Heart left ventricle (tissue), 16 donors: Measurements from ENCODE around the gene DNALI1. TPM values are rescaled to one million over a fixed set of nuclear protein-coding genes. Genes with fewer than 3 reads are reported as not detected.

Experiments
- ATAC-seq, 4 donors: fragments of 200-7000 bp; cut with Tn5 transposase; one replicate each; pipeline ENCODE4 v1.9.1; 2020 to 2022; ENCODE audit warnings: moderate library complexity in 4 of 4, mild to moderate bottlenecking in 3 of 4, moderate number of reproducible peaks in 1 of 4
- DNase-seq, 5 donors: peaks; one replicate each; pipeline ENCODE4 v3.0.0-alpha.2; 2020
- H3K27ac ChIP-seq, 12 donors: fragments of 200-600 bp; sonication (generic) in 4 of 12; one replicate each; pipeline versions ENCODE4 v1.5.0 to v1.8.0; 2016 to 2022; ENCODE audit warnings: mild to moderate bottlenecking in 2 of 12
- H3K27me3 ChIP-seq, 9 donors: fragments of 200-600 bp; sonication (generic) in 2 of 9; one replicate each; pipeline versions ENCODE4 v1.5.1 to v1.8.0; 2016 to 2022; ENCODE audit warnings: mild to moderate bottlenecking in 3 of 9
- H3K36me3 ChIP-seq, 9 donors: fragments of 200-600 bp; sonication (generic) in 2 of 9; one replicate each; pipeline versions ENCODE4 v1.5.0 to v1.8.0; 2018 to 2022; ENCODE audit warnings: mild to moderate bottlenecking in 2 of 9
- H3K4me1 ChIP-seq, 12 donors: fragments of 200-600 bp; sonication (generic) in 4 of 12; one replicate each; pipeline versions ENCODE4 v1.5.0 to v1.8.0; 2016 to 2022; ENCODE audit warnings: mild to moderate bottlenecking in 3 of 12
- H3K4me3 ChIP-seq, 12 donors: fragments of 200-600 bp; sonication (generic) in 4 of 12; one replicate each; pipeline versions ENCODE4 v1.5.0 to v1.8.0; 2017 to 2022; ENCODE audit warnings: mild to moderate bottlenecking in 9 of 12, moderate library complexity in 4 of 12
- H3K9me3 ChIP-seq, 12 donors: fragments of 200-600 bp; sonication (generic) in 4 of 12; one replicate each; pipeline versions ENCODE4 v1.5.0 to v1.8.0; 2016 to 2022; ENCODE audit warnings: mild to moderate bottlenecking in 1 of 12
- POLR2A ChIP-seq, 2 donors: fragments of 450-650 bp; IDR thresholded peaks; one replicate each; pipeline ENCODE4 v1.6.1; 2017; ENCODE audit warnings: antibody characterized with exemption in 2 of 2, mild to moderate bottlenecking in 2 of 2, moderate library complexity in 2 of 2
- WGBS, 4 donors: extraction: QIAGEN DNeasy Blood & Tissue Kit in 2 of 4; methylation state at CpG; one replicate each; pipeline versions ENCODE4 v1.1.5 to v1.1.7; 2013 to 2018; 5-methylcytosine and 5-hydroxymethylcytosine counted together
- intact Hi-C, 10 donors: fragments of 100-400 bp; cut with DNase I; formaldehyde crosslinking; loops; one replicate each; pipeline versions ENCODE4 v1.11.1 to v1.14.2; 2022
- polyA plus RNA-seq, 2 donors: library from polyadenylated mRNA; stranded (reverse); fragments of 200-250 nt; gene quantifications; one replicate each; pipeline ENCODE4 v1.2.3, GENCODE V29; 2013
- total RNA-seq, 9 donors: library from RNA; depleted of rRNA in 2 of 9; stranded (reverse); fragments of >200 nt in 2 of 9; fragmentation: NEBNext Ultra II Directional in 3 of 9; extraction: Animal tissue kit (Norgen Biotek cat#: 25700) in 3 of 9; gene quantifications; one replicate each; pipeline versions ENCODE4 v1.1.0 to v1.2.4, GENCODE V29; 2016 to 2023
- TF ChIP-seq, protein P1 (sequence below), 12 donors: fragments of 200-600 bp; sonication (generic) in 4 of 12; IDR thresholded peaks; one replicate each; pipeline versions ENCODE4 v1.5.0 to v1.8.0; 2018 to 2022; ENCODE audit warnings: antibody characterized with exemption in 12 of 12, mild to moderate bottlenecking in 5 of 12
- donor health status: ischemic (EF 13 %, LVEDD 7.1; RV severe dilation, severe dysfunction).
- donor health status: healthy with polysubstance abuse.
- donor health status: DM: no; HTN: yes; CAD: no.
- donor health status: DM: no; HTN: no; CAD: no.
- donor health status: ischemic (EF 25% LVEDD 6.9; RV normal size, moderate dysfunction).
- donor health status: ischemic (EF 25% LVEDD 5.7; RV mildly dilated, moderate dysfunction).
- donor health status: healthy.
- donor health status: DM: yes; HTN: yes; CAD: no.
- donor health status: ischemic (EF 35%, LVEDD 5.7; RV mildly dilated, moderate dysfunction).
- donor health status: nonischemic (EF 11% LVEDD 7.7; RV severe dilation, severe dysfunction).
- donor health status: DM: yes; HTN: yes; CAD: no.
- donor health status: PGD.
- donor health status: ischemic (EF 29% LVEDD 5.4; RV normal size, mild dysfunction).
- donor health status: nonischemic (EF 23%, LVEDD 6.1; RV moderate dilation, normal function).

Gene DNALI1
- total and polyA plus RNA-seq, 11 donors, result 1.9 to 12.5 (median 3.3) TPM

GRCh38 chr1:37540036-37540785 is 16.5 kb upstream of the DNALI1 start:
- no peaks in the 10 kb centered on the region for H3K9me3 ChIP-seq
- DNase-seq (no peak), ATAC-seq (no peak)
- H3K4me1 ChIP-seq, result no peaks in the 10 kb centered on the region
- intact Hi-C loops, result no loop called here
- H3K27me3 ChIP-seq, result no peaks in the 10 kb centered on the region
- H3K27ac ChIP-seq, result no peak overlapping the region
- H3K36me3 ChIP-seq, result peaks cover 5 to 99% (median 74%) of the 10 kb centered on the region in 9 donors
- no peak overlapping the region for H3K4me3 ChIP-seq
- 95 to 96% (median 95%) methylated on average over 30 of the region's 30 CpGs for WGBS, 4 donors
- TF ChIP-seq, protein P1, sequence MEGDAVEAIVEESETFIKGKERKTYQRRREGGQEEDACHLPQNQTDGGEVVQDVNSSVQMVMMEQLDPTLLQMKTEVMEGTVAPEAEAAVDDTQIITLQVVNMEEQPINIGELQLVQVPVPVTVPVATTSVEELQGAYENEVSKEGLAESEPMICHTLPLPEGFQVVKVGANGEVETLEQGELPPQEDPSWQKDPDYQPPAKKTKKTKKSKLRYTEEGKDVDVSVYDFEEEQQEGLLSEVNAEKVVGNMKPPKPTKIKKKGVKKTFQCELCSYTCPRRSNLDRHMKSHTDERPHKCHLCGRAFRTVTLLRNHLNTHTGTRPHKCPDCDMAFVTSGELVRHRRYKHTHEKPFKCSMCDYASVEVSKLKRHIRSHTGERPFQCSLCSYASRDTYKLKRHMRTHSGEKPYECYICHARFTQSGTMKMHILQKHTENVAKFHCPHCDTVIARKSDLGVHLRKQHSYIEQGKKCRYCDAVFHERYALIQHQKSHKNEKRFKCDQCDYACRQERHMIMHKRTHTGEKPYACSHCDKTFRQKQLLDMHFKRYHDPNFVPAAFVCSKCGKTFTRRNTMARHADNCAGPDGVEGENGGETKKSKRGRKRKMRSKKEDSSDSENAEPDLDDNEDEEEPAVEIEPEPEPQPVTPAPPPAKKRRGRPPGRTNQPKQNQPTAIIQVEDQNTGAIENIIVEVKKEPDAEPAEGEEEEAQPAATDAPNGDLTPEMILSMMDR (IDR thresholded peaks at IDR 0.05), result no peak
- TF ChIP-seq POLR2A (IDR thresholded peaks at IDR 0.05), result no peak

DNA sequence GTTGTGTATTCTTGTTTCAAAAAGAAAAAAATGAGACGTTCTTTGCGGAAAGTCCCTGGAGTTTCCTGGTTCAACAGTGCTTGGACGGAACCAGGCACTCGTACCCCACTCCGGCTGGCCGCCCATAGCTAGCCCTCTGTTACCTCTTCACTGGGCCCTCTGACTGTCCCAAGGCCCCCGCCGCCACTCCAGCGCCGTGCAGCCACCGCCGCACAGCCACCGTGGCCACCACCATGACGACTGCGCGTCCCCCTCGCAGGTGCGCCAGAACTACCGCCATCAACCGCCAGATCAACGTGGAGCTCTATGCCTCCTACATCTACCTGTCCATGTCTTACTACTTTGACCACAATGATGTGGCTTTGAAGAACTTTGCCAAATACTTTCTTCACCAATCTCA is 12.2 kb upstream of the DNALI1 start:
- no peak for DNase-seq
- peaks cover 0 to 5% (median 0%) of the 10 kb centered on the region in 12 donors for H3K4me1 ChIP-seq
- ATAC-seq, result no peak
- 95 to 97% (median 96%) methylated on average over 21 of the region's 21 CpGs for WGBS, 4 donors
- intact Hi-C loops, result no loop called here
- H3K27ac ChIP-seq, result no peak overlapping the region
- H3K27me3 ChIP-seq, result no peaks in the 10 kb centered on the region
- TF ChIP-seq POLR2A (IDR thresholded peaks at IDR 0.05), result no peak
- TF ChIP-seq, protein P1 (IDR thresholded peaks at IDR 0.05), result no peak
- H3K36me3 ChIP-seq, result peaks cover 2 to 99% (median 73%) of the 10 kb centered on the region in 9 donors
- no peaks in the 10 kb centered on the region for H3K9me3 ChIP-seq
- H3K4me3 ChIP-seq, result no peak overlapping the region

- TF ChIP-seq, protein P1 (IDR thresholded peaks at IDR 0.05), result no peak
- ATAC-seq (no peak), DNase-seq (no peak)
- no peak overlapping the region for H3K27ac ChIP-seq
- no peaks in the 10 kb centered on the region for H3K27me3 ChIP-seq
- H3K9me3 ChIP-seq, result no peaks in the 10 kb centered on the region
- H3K36me3 ChIP-seq, result peaks cover 0 to 99% (median 73%) of the 10 kb centered on the region in 9 donors
- peaks cover 0 to 10% (median 1%) of the 10 kb centered on the region in 12 donors for H3K4me1 ChIP-seq
- no peak overlapping the region for H3K4me3 ChIP-seq
- WGBS, 4 donors, result 64 to 86% (median 83%) methylated on average over 5 of the region's 5 CpGs
- intact Hi-C loops, result no loop called here
Measured at GRCh38 chr1:37545019-37545418, 11.7 kb upstream of the DNALI1 start.

DNA sequence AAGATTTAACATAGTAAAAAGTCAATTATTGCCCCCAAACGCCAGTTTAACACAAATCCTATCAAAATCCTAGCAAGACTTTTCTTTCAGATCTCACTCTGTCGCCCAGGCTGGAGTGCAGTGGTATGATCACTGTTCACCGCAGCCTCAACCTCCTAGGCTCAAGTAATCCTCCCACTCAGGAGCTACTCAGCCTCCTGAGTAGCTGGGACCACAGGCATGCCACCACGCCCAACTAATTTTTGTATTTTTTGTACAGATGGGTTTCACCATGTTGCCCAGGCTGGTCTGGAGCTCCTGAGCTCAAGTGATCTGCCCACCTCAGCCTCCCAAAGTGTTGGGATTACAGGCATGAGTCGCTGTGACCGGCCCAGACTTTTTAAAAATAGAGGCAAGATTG is 7.4 kb upstream of the DNALI1 start:
- H3K9me3 ChIP-seq, result no peaks in the 10 kb centered on the region
- DNase-seq (no peak), ATAC-seq (no peak)
- TF ChIP-seq, protein P1 (IDR thresholded peaks at IDR 0.05), result no peak
- TF ChIP-seq POLR2A (IDR thresholded peaks at IDR 0.05), result no peak
- WGBS, 4 donors, result 85 to 91% (median 88%) methylated on average over 6 of the region's 6 CpGs
- peak overlapping the region in 2 of 12 donors; percentile 9 to 30 for H3K27ac ChIP-seq
- H3K27me3 ChIP-seq, result no peaks in the 10 kb centered on the region
- no peak overlapping the region for H3K4me3 ChIP-seq
- peaks cover 0 to 83% (median 63%) of the 10 kb centered on the region in 9 donors for H3K36me3 ChIP-seq
- H3K4me1 ChIP-seq, result peaks cover 6 to 37% (median 19%) of the 10 kb centered on the region in 12 donors
- intact Hi-C loops, result no loop called here
